OCI-LY1 (cell line): ENCODE measurements around the gene FAM110A.

ENCODE experiments used
- EZH2 ChIP-seq: fragments of 200-600 bp; sonication (generic), shearing (Covaris generic); IDR thresholded peaks from 2 replicates; pipeline ENCODE4 v1.8.0; 2017; ENCODE audit warnings: borderline replicate concordance, mixed run types, mild to moderate bottlenecking, antibody characterized with exemption, low read length, moderate library complexity, mixed read lengths
- TF ChIP-seq, protein P1 (sequence below): fragments of 200-600 bp; sonication (generic), shearing (Covaris generic); IDR thresholded peaks from 2 replicates; pipeline ENCODE4 v1.5.1; 2017; ENCODE audit warnings: mild to moderate bottlenecking, antibody characterized with exemption, low read length, moderate library complexity, mixed read lengths

DNA sequence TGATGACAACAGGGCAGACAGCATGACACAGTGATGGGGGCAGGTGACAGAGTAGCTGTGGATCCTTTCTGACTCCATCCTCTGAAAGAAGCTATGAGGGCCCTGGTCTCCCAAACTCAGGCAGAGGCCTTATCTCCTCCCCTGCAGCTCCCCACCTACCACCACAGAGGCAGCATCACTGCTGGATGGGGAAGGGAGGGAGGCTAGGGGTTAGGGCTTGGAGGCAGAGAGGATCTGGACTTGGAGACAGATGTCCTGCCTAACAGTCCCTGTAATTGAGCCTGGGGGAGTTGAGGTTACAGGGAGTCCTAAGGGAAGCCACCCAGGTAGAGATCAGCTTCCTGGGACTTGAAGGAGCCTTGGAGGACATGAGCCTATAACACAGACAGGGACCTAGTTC lies 37.9 kb downstream of the FAM110A start:
- TF ChIP-seq, protein P1, sequence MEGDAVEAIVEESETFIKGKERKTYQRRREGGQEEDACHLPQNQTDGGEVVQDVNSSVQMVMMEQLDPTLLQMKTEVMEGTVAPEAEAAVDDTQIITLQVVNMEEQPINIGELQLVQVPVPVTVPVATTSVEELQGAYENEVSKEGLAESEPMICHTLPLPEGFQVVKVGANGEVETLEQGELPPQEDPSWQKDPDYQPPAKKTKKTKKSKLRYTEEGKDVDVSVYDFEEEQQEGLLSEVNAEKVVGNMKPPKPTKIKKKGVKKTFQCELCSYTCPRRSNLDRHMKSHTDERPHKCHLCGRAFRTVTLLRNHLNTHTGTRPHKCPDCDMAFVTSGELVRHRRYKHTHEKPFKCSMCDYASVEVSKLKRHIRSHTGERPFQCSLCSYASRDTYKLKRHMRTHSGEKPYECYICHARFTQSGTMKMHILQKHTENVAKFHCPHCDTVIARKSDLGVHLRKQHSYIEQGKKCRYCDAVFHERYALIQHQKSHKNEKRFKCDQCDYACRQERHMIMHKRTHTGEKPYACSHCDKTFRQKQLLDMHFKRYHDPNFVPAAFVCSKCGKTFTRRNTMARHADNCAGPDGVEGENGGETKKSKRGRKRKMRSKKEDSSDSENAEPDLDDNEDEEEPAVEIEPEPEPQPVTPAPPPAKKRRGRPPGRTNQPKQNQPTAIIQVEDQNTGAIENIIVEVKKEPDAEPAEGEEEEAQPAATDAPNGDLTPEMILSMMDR = no peak
- TF ChIP-seq EZH2 = no peak
